Glomerular endothelial cell (primary cell): ENCODE data around the gene GPR55. TPM values are rescaled to one million over a fixed set of nuclear protein-coding genes. Genes with fewer than 3 reads are reported as not detected.
"Not testable (repeated sequence)": the region's sequence is repeated elsewhere in the genome, so short reads cannot be mapped to it uniquely, and the experiment has no call there.

Experiments
- DNase-seq: peaks from one replicate; pipeline ENCODE4 v3.0.0-alpha.2; 2011; ENCODE audit warnings: low read depth, low spot score; ENCODE audit errors: extremely low read depth
- total RNA-seq: library from RNA; depleted of rRNA; stranded (reverse); fragments of >200 nt; gene quantifications from 2 replicates; pipeline ENCODE4 v1.2.3, GENCODE V29; 2015

Gene GPR55
- total RNA-seq, 1 donor from 2014 or later = not detected

DNA sequence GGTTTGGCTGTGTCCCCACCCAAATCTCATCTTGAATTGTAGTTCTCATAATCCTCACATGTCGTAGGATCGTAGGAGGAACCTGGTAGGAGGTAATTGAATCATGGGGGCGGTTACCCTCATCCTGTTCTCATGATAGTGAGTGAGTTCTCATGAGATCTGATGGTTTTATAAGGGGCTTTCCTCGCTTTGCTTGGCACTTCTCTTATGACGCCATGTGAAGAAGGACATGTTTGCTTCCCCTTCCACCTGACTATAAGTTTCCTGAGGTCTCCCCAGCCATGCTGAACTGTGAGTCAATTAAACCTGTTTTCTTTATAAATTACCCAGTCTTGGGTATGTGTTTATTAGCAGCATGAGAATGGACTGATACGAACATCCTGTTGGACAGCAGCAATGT lies 11.2 kb upstream of the GPR55 start:
- not testable (repeated sequence) for DNase-seq

DNA sequence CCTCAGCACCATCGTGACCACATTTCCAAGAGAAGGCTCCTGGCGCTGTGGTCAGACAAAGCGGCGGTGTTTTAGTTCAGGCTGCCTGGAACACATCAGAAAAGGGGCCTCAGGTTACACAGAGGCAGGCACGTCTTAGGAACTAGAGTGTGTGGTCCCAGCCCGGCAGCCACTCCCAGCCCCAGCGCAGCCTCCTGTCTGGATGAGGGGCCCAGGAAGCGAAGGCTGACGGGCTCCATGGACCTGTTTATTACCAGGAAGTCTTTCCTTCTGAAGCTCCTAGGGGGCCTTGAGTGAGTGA lies 10.0 kb upstream of the GPR55 start:
- DNase-seq = no peak

DNA sequence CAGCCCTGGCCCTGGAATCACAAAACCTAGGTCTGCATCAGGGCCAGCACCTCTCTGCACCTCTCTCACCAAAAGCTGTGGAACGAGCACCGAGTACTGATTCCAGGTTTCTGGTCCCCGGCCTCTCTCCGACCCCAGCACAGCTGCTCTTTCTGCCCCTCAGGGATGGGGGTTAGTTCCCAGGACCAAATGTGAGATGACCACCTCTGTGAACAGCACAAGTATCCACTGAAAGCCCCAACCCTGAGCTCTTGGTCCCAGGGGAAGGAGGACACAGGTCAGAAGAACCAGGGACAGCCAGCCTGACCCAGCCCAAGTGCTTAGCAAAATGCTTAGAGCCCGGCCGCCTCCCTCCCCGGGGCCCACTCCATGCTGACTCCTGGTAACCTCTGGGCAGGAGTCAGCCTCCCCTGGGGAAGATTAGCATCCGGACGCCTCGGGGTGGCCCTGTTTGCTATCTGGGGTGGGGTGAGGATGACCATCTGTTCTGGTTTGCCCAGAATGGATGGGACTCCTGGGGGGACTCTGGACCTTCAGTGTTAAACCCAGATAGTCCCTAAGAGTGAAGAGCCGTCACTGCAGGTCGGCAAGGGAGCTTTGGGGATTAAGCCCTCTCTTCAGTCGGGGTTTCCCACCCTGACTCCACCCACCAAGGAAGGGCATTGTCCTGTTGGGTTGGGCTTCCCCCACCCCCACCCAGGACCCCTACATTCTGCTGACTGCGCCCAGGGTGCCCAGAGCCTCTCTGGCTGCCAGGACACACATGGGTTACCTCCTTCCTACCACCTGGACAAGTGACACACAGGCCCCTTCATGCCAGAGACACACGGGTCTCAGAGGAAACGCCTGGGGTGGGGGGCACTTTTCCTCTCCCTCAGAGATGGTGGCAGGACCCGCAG lies 9.4 kb upstream of the GPR55 start:
- DNase-seq = no peak

DNA sequence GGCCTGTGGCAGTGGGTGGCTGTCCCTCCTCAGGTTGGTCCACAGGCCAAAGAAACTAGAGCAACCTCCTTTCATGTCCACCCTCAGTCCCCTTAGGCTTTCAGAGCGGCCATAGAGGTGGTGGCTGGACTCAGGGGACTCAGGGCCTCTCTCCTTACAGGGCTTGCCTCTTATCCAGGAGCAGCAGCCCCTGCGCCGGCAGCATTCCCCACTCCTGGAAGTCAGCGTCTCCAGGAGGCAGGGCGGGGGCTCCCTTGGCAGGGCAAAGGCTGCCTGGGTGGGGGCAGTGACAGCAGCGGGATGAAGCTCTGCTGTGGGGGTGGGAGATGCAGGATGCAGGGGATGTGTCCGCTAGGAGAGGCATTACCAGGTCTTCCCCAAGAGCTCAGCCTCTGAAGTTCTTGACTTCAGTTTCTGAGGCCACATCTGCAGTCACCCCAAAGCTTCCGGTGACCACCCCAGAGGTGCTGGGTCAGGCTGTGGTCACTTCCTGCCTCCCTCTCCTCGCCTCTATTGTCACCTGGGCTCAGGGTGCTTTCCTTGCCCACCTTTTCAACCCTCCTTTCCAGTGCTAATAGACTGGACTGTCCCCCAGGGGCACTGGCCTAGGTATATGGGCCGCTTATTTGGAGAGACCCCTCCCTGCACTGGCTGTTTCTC lies 8.6 kb upstream of the GPR55 start:
- DNase-seq = no peak

DNA sequence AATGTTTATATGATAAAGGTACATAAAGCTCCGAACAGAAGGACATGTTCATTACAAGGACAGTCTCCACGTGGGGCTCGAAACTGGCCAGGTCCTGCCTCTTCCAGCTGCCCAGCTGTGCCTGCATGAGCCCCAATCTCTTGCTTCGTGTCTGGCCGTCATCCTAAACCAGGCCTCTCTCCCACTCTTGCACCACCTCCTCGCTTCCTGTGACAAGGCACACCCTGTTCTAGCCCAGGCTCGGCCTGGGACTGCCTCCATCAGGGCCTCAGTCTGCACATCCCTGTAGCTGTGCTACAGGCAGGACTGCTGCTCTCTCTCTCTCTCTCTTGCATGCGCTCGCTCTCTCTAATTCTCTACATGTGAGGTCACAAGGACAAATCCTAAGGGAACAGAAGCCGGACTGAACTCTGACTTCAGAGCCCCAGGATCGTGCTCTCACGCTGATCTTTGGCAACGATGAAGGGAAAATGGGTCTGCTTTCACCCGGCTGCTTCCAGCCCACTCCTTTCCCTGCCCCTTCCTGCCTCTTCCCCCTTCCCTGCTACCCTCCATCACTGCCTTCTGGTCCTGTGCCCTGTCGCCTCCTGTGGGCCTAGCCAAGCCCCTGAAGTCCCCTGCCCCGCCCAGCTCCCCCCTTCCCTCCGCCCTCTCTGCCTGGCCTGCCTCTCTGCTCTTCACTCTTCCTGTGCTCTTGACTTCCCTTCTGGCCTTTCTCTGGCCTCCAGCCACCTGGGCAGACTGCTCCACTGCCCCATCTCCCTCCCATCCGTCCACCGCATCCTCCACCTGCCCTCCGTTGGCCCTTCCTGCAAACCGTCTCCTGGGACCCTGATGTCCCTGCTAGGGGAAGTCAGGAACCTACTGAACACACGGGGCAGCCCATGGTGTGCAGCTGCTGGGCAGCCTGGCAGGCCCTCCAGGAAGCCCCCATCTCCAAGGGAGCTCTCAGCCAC lies 7.8 kb upstream of the GPR55 start:
- DNase-seq = no peak

DNA sequence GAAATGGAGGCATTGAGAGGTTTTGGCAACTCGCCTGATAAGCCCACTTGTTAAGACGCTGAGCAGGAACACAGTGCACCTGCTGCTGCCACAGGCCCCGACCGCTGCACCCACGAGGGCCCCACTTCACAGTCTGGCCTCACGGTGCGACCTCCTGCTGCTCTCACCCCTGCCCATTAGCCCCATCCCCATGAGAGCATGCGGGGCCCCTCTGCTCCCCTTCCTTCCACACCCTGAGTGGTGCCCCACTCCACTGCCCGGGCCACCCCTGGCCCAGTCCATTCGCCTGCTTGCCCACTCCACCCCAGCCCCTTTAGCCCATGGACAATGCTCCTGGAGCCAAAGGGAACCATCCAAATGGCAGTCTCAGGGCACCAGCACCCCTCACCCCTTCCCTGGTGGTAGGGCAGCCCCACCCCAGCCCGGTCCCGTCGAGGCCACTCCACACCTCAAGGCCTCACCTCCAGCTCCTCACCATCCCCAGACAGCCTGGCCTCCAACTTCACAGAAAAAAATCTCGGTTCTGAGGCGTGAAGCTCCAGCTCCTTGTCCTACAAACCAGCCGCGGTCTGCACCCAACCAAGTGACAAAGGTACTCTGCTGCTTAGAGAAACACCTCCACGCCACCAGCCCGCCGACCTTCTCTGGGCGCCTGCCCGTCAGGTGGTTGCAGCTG lies 6.7 kb upstream of the GPR55 start:
- DNase-seq = no peak

DNA sequence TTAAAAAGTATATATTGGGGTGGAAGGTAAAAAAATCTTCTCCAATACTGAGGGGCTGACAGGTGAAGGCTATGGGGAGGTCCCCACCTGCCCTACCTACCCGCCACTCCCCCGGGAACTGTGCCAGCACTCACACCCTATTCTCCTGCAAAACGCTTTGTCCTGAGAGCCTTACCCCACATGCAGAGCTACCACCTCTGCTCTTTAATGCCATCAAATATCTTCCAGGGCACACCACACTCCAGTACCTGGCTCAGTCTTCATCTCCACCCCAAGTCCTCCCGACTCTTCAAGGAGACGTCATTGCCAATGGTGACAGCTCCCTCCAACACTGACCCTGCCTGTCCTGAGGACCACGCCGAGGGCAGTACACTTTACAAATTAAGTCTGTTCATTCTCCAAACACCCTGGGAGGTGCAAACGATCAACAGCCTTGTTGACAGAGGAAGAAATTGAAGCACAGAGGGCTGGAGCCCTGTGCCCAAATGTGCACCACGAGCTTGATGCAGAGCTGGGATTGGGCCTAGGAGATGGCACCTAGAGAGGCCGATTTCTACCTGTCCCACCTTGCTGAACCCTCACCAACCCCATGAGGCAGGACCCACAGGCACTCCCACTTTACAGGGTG lies 6.0 kb upstream of the GPR55 start:
- DNase-seq = no peak

DNA sequence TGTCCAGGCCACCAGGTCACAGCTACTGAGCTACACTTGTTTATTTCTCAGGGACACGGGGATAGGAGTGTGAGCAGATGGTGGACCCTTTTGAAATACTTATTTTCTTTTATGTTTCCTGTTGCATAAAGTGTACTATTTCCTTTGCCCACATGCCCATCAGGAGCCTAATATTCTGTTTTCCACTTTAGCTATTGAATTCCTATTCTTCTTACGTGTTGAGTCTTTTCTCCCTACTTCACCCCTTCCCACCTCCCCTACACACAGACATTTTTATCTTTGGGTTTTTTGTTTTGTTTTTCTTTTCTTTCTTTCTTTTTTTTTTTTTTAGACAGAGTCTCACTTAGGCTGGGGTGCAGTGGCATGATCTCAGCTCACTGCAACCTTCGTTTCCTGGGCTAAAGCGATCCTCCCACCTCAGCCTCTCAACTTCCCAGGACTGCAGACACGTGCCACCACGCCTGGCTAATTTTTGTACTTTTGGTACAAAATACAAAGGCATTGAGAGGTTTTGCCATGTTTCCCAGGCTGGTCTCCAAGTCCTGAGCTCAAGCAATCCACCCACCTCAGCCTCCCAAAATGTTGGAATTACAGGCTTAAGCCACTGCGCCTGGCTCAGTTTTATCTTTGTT lies 5.2 kb upstream of the GPR55 start:
- DNase-seq = no peak

DNA sequence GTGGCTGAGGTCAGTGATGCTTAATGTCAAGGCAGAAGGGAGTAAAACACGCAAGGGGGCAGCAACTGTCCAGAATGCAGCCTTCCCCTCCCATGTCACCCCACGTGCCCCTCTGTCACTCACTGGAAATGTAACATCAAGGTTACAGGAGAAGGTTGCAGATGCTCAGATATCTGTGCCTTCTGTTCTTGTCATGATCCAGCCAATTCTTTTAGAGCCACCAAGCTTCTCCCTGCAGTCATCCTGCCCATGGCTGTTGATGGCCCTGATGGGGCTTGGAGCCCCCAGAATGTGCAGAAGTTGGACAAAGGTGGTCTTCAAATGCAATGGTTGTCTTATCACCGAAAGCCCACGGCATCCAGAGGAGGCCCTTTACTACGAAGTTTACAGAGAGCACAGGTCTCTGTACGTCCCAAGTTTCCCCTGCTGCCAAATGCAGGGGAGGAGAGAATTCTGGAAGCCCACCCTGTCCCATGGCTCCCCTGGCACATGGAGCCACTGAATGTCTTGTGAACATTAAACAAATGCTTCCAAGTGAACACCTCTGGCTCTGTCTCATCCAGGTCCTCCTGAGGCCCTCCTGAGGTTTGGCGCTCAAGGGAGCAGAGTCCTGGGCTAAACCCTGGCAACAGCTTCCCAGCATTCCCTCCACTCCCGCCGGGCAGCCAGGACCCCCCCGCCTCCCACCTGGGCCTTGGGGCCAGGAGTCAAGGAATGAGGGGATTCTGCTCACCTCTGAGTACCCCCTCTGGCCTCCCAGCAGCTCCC lies 4.5 kb upstream of the GPR55 start:
- DNase-seq = no peak

DNA sequence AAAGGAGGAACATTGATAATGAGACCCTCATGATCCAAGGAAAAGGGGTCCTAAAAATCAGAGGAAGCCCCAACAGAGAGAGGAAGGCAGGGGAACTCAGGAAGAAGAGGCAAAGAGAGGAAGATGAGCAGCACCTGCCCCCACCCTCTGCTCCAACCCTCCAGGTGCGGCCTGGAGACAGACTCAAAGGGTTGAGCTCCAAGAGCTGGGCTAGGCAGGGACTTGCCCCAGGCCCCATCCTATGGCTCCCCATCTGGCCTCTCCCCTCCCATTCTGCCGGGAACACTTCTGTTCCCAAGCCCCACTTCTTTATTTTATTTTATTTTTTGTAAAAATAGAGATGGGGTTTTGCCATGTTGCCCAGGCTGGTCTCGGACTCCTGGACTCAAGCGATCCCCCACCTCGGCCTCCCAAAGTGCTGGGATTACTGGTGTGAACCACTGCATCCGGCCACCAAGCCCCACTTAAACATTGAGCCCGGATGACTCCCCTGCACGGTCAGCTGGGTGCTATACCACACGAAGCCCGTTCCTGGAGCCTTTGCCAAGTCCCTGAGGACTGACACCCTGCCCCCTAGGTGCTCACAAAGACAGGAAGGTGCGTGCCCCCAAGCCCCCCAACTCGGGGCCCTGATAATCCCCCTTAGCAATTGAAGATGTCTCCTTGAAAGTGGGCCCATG lies 3.8 kb upstream of the GPR55 start:
- DNase-seq = no peak

DNA sequence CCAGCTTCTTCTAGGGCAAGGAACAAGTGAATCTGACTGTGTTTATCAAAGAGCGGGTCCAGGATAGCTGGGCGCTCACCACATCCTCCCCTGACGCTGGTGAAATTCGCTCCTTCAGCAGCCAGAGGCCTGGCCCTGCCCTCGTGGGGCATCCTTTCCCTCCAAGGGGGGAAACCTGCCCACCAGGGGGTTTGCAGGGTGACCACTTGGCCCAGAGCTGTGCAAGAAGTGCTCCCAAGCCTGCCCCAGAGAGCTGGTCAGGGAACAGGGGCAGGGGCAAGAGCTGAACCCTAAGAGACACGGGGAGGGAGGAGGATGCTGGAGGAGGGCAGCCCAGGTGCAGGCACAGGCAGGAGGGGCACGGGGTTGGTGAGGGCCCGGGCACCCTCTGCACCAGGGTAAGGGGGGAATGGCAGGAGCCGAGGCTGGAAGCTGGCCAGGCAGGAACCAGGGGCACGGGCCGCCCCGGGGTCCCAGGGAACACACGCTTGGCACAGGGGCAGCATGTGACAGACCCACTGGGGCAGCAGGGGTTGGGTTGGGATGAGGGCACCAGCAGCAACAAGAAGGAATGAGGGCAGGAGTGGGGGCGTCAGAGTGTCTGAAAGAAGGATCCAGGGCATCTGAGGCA lies 2.8 kb upstream of the GPR55 start:
- no peak for DNase-seq

DNA sequence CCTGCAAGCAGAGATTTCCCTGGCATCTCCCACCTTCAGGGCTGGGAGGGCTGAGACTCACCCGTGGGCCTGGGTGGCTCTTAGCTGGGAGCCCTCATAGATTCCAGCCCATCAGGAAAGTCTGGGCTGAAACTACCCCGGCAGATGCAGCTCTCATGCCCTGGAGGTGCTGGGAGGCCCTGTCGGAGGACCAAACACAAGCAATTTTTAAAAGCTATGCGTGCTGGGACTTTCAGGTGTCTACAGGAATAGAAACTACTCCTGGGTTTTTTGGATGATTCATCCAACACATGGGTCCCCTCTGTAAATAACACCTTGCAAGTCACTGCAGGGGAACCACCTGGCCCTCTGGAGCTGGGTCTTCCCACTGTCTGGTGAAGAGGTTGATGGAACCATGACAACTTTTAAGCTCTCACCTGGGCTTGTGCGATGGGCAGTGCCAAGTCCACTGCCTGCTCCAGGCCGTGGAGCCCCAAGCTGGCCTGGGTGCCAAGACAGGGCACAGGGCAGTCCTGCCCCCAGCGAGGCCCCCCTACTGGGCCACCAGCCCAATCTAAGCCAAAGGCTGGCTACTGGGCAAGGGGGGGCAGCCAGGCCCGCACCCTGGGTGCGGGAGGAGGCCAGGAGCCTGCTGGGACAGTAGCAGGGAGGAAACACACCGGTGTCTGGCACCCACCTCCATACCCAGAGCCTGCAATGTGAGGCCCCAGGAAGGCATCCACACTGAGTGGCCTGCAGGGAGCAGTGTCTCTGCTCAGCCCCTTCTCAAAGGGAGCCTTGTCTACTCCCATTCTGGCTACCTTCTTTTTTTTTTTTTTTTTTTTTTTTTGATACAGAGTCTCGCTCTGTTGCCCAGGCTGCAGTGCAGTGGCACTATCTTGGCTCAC lies 1.1 kb upstream of the GPR55 start:
- DNase-seq = no peak

DNA sequence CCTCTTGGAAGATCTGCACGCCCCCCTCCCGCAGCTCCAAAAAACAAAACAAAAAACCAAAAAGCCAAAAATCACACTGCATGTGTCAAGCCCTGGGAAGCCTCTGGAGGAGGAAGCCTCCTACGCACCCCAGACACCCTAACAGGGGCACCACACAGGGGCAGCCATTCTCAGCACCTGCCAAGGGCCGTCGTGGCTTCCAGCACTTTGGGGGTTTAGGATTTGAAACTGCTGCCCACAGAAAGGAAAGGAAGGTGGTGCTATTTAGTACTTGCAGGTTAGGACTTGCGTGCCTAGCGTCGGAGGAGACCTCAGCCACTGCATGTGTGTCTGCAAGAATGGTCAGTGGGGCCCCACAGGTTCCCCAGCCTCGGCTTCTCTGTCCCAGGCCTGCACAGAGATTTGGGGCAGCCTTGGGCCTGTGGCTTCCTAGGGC lies 419 bp upstream of the GPR55 start:
- DNase-seq = no peak

DNA sequence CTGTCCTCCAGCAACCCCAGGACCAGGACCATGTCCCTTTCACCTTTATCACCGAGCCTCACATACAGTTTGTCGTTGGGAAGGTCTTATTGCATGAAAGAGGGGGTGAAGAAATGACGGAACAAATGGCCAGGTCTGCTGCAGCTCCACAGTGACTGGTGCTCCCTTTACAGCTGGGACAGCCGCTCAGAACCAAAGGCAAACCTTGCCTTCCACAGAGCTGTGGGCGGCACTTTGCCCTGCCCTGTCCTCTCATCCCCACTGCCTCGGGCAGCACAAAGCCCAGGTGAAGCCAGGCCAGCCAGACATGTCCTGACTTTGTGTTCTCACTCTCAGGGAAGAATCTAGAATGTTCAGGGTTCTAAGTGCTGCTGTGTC lies 961 bp downstream of the GPR55 start:
- no peak for DNase-seq

DNA sequence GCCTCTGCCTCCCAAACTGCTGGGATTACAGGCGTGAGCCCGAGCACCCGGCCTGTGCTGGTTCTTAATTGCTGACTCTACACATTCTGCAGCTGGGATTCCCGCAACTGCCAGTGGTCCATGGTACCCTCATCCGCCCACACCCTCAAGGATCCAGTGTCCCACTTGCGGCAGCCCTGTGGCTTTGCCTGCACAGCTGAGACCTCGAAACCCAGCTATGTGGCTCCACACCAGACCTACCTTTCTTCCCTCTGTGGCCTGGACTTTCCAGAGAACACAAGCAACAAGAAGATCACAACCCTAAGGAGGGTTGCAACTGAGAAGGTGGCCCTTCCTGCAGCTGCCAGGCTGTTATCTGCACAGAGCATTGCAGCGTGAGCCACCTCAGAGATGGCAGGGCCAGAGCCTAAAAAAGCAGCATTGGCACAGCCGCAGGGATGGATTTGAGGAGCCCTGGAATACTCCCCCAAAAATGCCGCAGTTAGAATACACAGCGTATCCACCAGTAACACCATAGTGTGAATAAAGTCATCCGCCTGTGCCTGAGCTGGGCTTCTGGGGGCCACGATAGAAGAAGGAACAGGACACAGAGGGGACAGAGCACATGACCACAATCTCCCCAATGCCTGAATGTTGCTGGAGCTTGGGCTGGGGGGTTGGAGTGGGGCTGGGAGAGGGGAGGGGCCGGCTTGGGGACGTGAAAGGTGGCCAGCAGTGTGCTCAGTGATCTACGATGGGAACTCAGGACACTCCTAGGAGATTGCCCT lies 1.9 kb downstream of the GPR55 start:
- no peak for DNase-seq

DNA sequence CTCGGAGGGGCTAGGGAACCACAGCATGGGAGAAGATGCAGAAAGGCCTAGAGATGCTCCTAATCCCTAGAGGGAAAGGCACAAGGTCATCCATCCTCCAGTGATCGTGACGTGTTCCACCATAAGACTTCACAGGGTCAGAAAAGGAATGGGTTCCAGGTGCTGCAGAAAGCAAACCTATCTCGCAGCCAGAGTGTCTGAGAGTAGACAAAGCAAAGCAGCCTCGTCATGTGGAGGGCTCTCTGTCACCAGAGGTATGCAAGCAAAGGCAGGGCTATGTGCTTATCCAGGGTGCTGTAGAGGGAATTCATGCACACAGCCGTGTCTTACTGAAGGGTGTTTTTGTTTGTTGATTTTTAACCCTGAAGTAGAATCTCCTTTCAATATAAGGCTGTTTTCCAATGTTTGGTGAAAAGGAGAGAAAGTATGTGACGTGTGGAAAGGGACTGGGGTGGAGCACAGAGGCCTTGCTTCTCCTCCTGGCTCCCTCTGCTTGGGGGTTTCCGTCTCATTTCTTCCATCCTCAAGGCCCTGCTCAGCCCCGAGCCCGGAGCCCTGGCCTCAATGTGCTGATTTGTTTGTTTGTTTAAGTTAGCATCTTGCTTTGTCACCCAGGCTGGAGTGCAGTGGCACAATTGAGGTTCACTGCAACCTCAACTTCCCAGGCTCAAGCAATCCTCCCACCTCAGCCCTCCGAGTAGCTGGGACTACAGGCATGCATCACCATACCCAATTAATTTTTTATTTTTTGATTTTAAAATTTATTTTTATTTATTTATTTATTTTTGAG lies 3.0 kb downstream of the GPR55 start:
- DNase-seq = no peak
